Endothelial cell of umbilical vein (primary cell): ENCODE measurements around the gene TMEM158. TPM values are rescaled to one million over a fixed set of nuclear protein-coding genes. Genes with fewer than 3 reads are reported as not detected.

Experiments used
- BruUV-seq: library from RNA; stranded (reverse); fragments of 400-500 nt; replicated peaks from 2 replicates; lab custom pipeline; 2021; lab: Mats Ljungman, UMichigan
- CTCF ChIA-PET: fragments of 300-600, 350-600 bp; sonication (Branson Sonifier 250); formaldehyde crosslinking; loops from one replicate; lab custom pipeline; 2021; ENCODE audit warnings: antibody characterized with exemption, inconsistent platforms; lab: Charles Lee
- POLR2A ChIA-PET: fragments of 300-600, 350-600 bp; sonication (Branson Sonifier 250); formaldehyde crosslinking; loops from one replicate; lab custom pipeline; 2021; ENCODE audit warnings: antibody characterized with exemption, inconsistent platforms; lab: Charles Lee
- DNase-seq: peaks from one replicate; pipeline ENCODE4 v3.0.0-alpha.2; 2011; ENCODE audit warnings: low read depth, low spot score
- FAIRE-seq: peaks from 2 replicates; lab custom pipeline; 2011; peaks lifted over from hg19 to GRCh38; lab: Jason Lieb, UNC
- H2AFZ ChIP-seq: 2 replicates; pipeline ENCODE4 v1.6.0; 2012; ENCODE audit warnings: low read depth, low read length, control low read depth, inconsistent platforms
- H3K27ac ChIP-seq: 2 replicates; pipeline ENCODE4 v1.5.1; 2011; ENCODE audit warnings: low read depth, mild to moderate bottlenecking, control low read depth, low read length, moderate library complexity; ENCODE audit not compliant: insufficient read depth
- H3K27me3 ChIP-seq, 2 experiments: 2 replicates each; pipeline versions ENCODE4 v1.6.0 to v1.6.1; 2011; ENCODE audit warnings: low read length in 2 of 2, mixed read lengths in 1 of 2; ENCODE audit not compliant: control insufficient read depth in 2 of 2, insufficient read depth in 2 of 2
- H3K36me3 ChIP-seq, 2 experiments: 2 replicates in 1 of 2; 3 replicates in 1 of 2; pipeline ENCODE4 v1.5.1; 2011; ENCODE audit warnings: low read length in 2 of 2, mild to moderate bottlenecking in 1 of 2, moderate library complexity in 1 of 2; ENCODE audit not compliant: control insufficient read depth in 2 of 2, insufficient read depth in 2 of 2; ENCODE audit errors: extremely low read depth in 1 of 2
- H3K4me1 ChIP-seq: 3 replicates; pipeline ENCODE4 v1.5.1; 2011; ENCODE audit warnings: mild to moderate bottlenecking, low read length; ENCODE audit not compliant: control insufficient read depth, insufficient read depth; ENCODE audit errors: extremely low read depth
- H3K4me2 ChIP-seq: 2 replicates; pipeline ENCODE4 v1.6.1; 2011; ENCODE audit warnings: low read length, control low read depth, mixed read lengths; ENCODE audit not compliant: insufficient read depth
- H3K4me3 ChIP-seq, 3 experiments: fragments of 200-600 bp in 1 of 3; sonication (generic), shearing (Covaris generic) in 1 of 3; replicated peaks in 1 of 3; 2 replicates each; pipeline ENCODE4 v1.5.1; 2011 to 2016; ENCODE audit warnings: control low read depth in 3 of 3, low read length in 3 of 3, mild to moderate bottlenecking in 2 of 3, inconsistent platforms in 1 of 3, low read depth in 1 of 3, moderate library complexity in 1 of 3; ENCODE audit not compliant: insufficient read depth in 1 of 3
- H3K79me2 ChIP-seq: 2 replicates; pipeline ENCODE4 v1.6.0; 2012; ENCODE audit warnings: low read length, inconsistent platforms; ENCODE audit not compliant: control insufficient read depth, insufficient read depth
- H3K9ac ChIP-seq: replicated peaks from 2 replicates; pipeline ENCODE3; 2011; ENCODE audit warnings: low read length, control low read depth; ENCODE audit not compliant: insufficient read depth; ENCODE audit errors: extremely low read depth
- H3K9me1 ChIP-seq: replicated peaks from 3 replicates; pipeline ENCODE4 v1.6.0; 2011; ENCODE audit warnings: mild to moderate bottlenecking, low read length; ENCODE audit not compliant: control insufficient read depth, insufficient read depth; ENCODE audit errors: extremely low read depth
- H3K9me3 ChIP-seq: replicated peaks from 2 replicates; pipeline ENCODE4 v1.5.1; 2012; ENCODE audit warnings: low read length, inconsistent platforms; ENCODE audit not compliant: control insufficient read depth, insufficient read depth
- H4K20me1 ChIP-seq: replicated peaks from 2 replicates; pipeline ENCODE3; 2011; ENCODE audit warnings: mild to moderate bottlenecking, low read length; ENCODE audit not compliant: control insufficient read depth, insufficient read depth; ENCODE audit errors: extremely low read depth
- EZH2 ChIP-seq: IDR thresholded peaks from 2 replicates; pipeline ENCODE4 v1.6.1; 2012; ENCODE audit warnings: borderline replicate concordance, low read depth, mild to moderate bottlenecking, moderate library complexity, low read length, inconsistent platforms; ENCODE audit not compliant: severe bottlenecking
- FOS ChIP-seq: IDR thresholded peaks from 2 replicates; pipeline ENCODE4 v1.6.1; 2011; ENCODE audit warnings: mild to moderate bottlenecking, low read length, moderate library complexity, borderline replicate concordance; ENCODE audit not compliant: insufficient read depth
- GATA2 ChIP-seq: IDR thresholded peaks from 2 replicates; pipeline ENCODE4 v1.7.0; 2011; ENCODE audit warnings: low read depth, mild to moderate bottlenecking, moderate library complexity, mixed read lengths, low read length; ENCODE audit not compliant: insufficient read length, insufficient read depth
- JUN ChIP-seq: IDR thresholded peaks from 2 replicates; pipeline ENCODE4 v1.6.1; 2011; ENCODE audit warnings: borderline replicate concordance, low read depth; ENCODE audit not compliant: insufficient read length, insufficient read depth
- MYC ChIP-seq: IDR thresholded peaks from one replicate; pipeline ENCODE4 v1.6.1; 2011; ENCODE audit warnings: mild to moderate bottlenecking, low read depth, low read length
- POLR2A ChIP-seq: IDR thresholded peaks from 2 replicates; pipeline ENCODE4 v1.6.1; 2012; ENCODE audit warnings: low read depth, mild to moderate bottlenecking, control low read depth, low read length
- POLR2AphosphoS5 ChIP-seq: IDR thresholded peaks from 2 replicates; pipeline ENCODE4 v1.6.1; 2012; ENCODE audit warnings: low read depth, mild to moderate bottlenecking, control low read depth, low read length, moderate library complexity; ENCODE audit not compliant: insufficient read depth
- dilution Hi-C: fragments of 300-500 bp; cut with MboI; formaldehyde crosslinking; loops from one replicate; pipeline ENCODE4 v1.15.0; 2019; ENCODE audit warnings: low sequenced_read_pairs; ENCODE audit not compliant: extremely low pct_ligation_motif_present
- intact Hi-C: fragments of 100-400 bp; cut with micrococcal nuclease; formaldehyde crosslinking; loops from one replicate; pipeline ENCODE4 v1.10.0; 2022
- polyA plus RNA-seq, 4 experiments: library from polyadenylated mRNA; depleted of rRNA in 3 of 4; stranded (reverse) in 3 of 4; unstranded in 1 of 4; fragments of >200 nt; gene quantifications; 2 replicates each; pipeline versions ENCODE4 v1.2.1 to v1.2.3, GENCODE V29; 2011 to 2012; ENCODE audit warnings: missing spikeins in 1 of 4
- total RNA-seq: library from RNA; stranded (reverse); gene quantifications from 2 replicates; pipeline ENCODE4 v1.2.3, GENCODE V29; 2021
- TF ChIP-seq, protein P1 (sequence below): IDR thresholded peaks from 2 replicates; pipeline ENCODE4 v1.6.1; 2011; ENCODE audit not compliant: insufficient read depth, insufficient read length
- TF ChIP-seq, protein P2 (sequence below), 2 donors: IDR thresholded peaks; 1 replicate in 1 of 2; 2 replicates in 1 of 2; pipeline ENCODE4 v1.5.1; 2011; ENCODE audit warnings: low read length in 2 of 2, mild to moderate bottlenecking in 2 of 2, moderate library complexity in 2 of 2, control low read depth in 1 of 2, inconsistent platforms in 1 of 2, low read depth in 1 of 2; ENCODE audit not compliant: insufficient read depth in 1 of 2; ENCODE audit errors: extremely low read depth in 1 of 2

TMEM158 gene
- total and polyA plus RNA-seq, 2 donors (not counting 3 experiments of a cell fraction or from before 2014, with no cell fraction given), result 0.15 to 0.42 TPM

DNA sequence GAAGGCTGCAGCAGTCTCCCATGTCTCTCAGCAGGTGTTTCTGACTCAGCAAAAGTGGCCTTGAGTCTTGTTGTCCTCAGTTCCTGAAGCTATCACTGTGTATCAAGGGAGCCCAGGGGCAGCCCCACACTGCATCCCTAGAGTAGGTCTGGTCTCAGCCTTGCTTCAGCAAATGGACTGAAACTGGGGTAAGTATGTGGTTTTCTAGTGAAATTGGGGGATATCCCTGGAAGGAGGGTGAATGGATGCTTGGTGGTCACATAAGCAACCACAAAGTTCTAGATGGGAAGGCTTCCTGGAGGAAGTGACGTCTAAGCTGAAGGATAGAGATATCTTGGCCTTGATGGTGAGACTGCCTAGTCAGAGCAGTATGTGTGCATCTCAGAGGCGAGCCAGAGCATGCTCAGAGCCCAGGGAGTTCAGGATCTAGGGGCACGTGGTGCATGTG is 38.4 kb downstream of the TMEM158 start:
- FAIRE-seq, result no peak
- Histone ChIP-seq H3K79me2 (no peaks in the 10 kb centered on the region), H3K9ac (no peak overlapping the region), H3K9me3 (no peaks in the 10 kb centered on the region), H3K27ac (no peak overlapping the region), H3K4me2 (no peak overlapping the region), H2AFZ (no peak overlapping the region), H3K9me1 (no peaks in the 10 kb centered on the region), H3K4me1 (no peaks in the 10 kb centered on the region), H3K27me3 (no peaks in the 10 kb centered on the region), H3K36me3 (no peaks in the 10 kb centered on the region), H3K4me3 (no peak overlapping the region), H4K20me1 (no peaks in the 10 kb centered on the region)
- TF ChIP-seq FOS, result no peak
- TF ChIP-seq MYC, result no peak
- no peak for TF ChIP-seq GATA2
- no peak for TF ChIP-seq POLR2A
- ChIA-PET POLR2A (no interaction called here), CTCF (interaction anchor here (0.6 to 1.5 kb wide), 2 partner anchors 22 to 421 kb away, joined by 3 to 4 read pairs; no protein-coding TSS in a partner anchor)
- intact Hi-C loops (no loop called here), dilution Hi-C loops (no loop called here)
- DNase-seq, result no peak
- BruUV-seq, result no TSS peak

DNA sequence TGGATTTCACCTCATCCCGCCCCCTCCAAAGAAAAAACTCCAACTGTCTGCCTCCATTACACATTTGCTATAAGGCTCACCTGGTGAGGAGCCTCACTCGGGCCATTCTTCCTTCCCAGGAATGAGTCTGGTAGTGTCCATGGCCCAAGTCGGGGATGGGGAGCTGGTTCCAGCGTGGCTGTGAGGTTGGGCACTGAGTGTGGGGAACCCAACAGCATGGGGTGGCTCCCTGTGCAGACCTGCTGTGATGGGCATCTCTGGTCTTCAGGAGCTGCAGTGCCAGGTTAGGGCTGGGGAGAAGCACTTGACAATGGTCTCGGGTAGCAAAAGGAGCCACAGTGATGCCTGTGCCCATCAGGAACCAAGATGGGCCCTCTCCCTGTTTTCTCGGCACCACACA is 39.2 kb downstream of the TMEM158 start:
- DNase-seq (no peak), FAIRE-seq (no peak)
- no peaks in the 10 kb centered on the region for H3K9me3 ChIP-seq
- no peak overlapping the region for H3K4me3 ChIP-seq
- BruUV-seq, result no TSS peak
- dilution Hi-C loops (no loop called here), intact Hi-C loops (no loop called here)
- H3K27ac ChIP-seq, result no peak overlapping the region
- TF ChIP-seq FOS (no peak), GATA2 (no peak), POLR2A (no peak), MYC (no peak), POLR2AphosphoS5 (no peak), JUN (no peak), EZH2 (no peak)
- TF ChIP-seq, protein P1, sequence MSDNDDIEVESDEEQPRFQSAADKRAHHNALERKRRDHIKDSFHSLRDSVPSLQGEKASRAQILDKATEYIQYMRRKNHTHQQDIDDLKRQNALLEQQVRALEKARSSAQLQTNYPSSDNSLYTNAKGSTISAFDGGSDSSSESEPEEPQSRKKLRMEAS, result no peak
- TF ChIP-seq, protein P2, sequence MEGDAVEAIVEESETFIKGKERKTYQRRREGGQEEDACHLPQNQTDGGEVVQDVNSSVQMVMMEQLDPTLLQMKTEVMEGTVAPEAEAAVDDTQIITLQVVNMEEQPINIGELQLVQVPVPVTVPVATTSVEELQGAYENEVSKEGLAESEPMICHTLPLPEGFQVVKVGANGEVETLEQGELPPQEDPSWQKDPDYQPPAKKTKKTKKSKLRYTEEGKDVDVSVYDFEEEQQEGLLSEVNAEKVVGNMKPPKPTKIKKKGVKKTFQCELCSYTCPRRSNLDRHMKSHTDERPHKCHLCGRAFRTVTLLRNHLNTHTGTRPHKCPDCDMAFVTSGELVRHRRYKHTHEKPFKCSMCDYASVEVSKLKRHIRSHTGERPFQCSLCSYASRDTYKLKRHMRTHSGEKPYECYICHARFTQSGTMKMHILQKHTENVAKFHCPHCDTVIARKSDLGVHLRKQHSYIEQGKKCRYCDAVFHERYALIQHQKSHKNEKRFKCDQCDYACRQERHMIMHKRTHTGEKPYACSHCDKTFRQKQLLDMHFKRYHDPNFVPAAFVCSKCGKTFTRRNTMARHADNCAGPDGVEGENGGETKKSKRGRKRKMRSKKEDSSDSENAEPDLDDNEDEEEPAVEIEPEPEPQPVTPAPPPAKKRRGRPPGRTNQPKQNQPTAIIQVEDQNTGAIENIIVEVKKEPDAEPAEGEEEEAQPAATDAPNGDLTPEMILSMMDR (IDR thresholded peaks at IDR 0.05; ENCODE audit: extremely low read depth in 1 of 2, insufficient read depth in 1 of 2, low read depth in 1 of 2, low read length in 2 of 2), result no peak
- H3K4me1 ChIP-seq, result no peaks in the 10 kb centered on the region
- ChIA-PET CTCF (interaction anchor here (1.5 kb wide), 1 partner anchor 23 kb away, joined by 4 read pairs; no protein-coding TSS in a partner anchor), POLR2A (no interaction called here)
- H3K27me3 ChIP-seq, result no peaks in the 10 kb centered on the region
- H3K4me2 ChIP-seq, result no peak overlapping the region
- no peak overlapping the region for H2AFZ ChIP-seq
- H3K36me3 ChIP-seq, result no peaks in the 10 kb centered on the region
- no peaks in the 10 kb centered on the region for H4K20me1 ChIP-seq
- no peaks in the 10 kb centered on the region for H3K79me2 ChIP-seq
- no peaks in the 10 kb centered on the region for H3K9me1 ChIP-seq
- H3K9ac ChIP-seq, result no peak overlapping the region
